HepG2 (cell line): ENCODE measurements around the gene CRB1. TPM values are rescaled to one million over a fixed set of nuclear protein-coding genes. Genes with fewer than 3 reads are reported as not detected.

Source experiments
- ATAC-seq: fragments of 200-7000 bp; cut with Tn5 transposase; 3 replicates; pipeline ENCODE4 v1.9.1; 2020; ENCODE audit warnings: mild to moderate bottlenecking, moderate library complexity
- BruUV-seq: library from RNA; stranded (reverse); fragments of 400-500 nt; replicated peaks from 2 replicates; lab custom pipeline; 2021; lab: Mats Ljungman, UMichigan
- CTCF ChIA-PET: fragments of 300-600 bp; formaldehyde crosslinking; extraction: SDS; loops from one replicate; lab custom pipeline; 2021; ENCODE audit warnings: low total read pairs, inconsistent platforms, low intra/inter-chr PET ratio; lab: Yijun Ruan, JAX
- POLR2A ChIA-PET: fragments of 350-600 bp; sonication (Branson Sonifier 250); formaldehyde crosslinking; loops from one replicate; lab custom pipeline; 2020; ENCODE audit warnings: antibody characterized with exemption, inconsistent platforms; lab: Yijun Ruan, JAX
- DNase-seq: peaks from one replicate; pipeline ENCODE4 v3.0.0-alpha.2; 2015; ENCODE audit warnings: low spot score
- FAIRE-seq: peaks from 3 replicates; lab custom pipeline; 2011; peaks lifted over from hg19 to GRCh38; lab: Jason Lieb, UNC
- H2AFZ ChIP-seq: one replicate; pipeline ENCODE4 v1.6.1; 2011; ENCODE audit warnings: low read length, inconsistent platforms
- H3K27ac ChIP-seq: fragments of 300-600 bp; 3 replicates; pipeline ENCODE4 v1.8.0; 2011; ENCODE audit warnings: mixed run types, mild to moderate bottlenecking, mixed read lengths, low read length, inconsistent platforms; ENCODE audit not compliant: insufficient read depth; ENCODE audit errors: extremely low read length
- H3K27me3 ChIP-seq, 2 experiments: fragments of 200-600 bp in 1 of 2; 2 replicates in 1 of 2; 3 replicates in 1 of 2; pipeline versions ENCODE4 v1.6.0 to v1.8.0; 2011; ENCODE audit warnings: low read length in 2 of 2, mild to moderate bottlenecking in 2 of 2, moderate library complexity in 2 of 2, inconsistent platforms in 1 of 2; ENCODE audit not compliant: insufficient read depth in 2 of 2, control insufficient read depth in 1 of 2
- H3K36me3 ChIP-seq, 2 experiments: fragments of 200-600 bp in 1 of 2; replicated peaks in 1 of 2; 2 replicates in 1 of 2; 3 replicates in 1 of 2; pipeline versions ENCODE4 v1.5.1 to v1.8.0; 2011; ENCODE audit warnings: low read length in 2 of 2, inconsistent platforms in 1 of 2; ENCODE audit not compliant: insufficient read depth in 2 of 2, control insufficient read depth in 1 of 2
- H3K4me1 ChIP-seq: 2 replicates; pipeline ENCODE4 v1.5.1; 2012; ENCODE audit warnings: low read length, inconsistent platforms; ENCODE audit not compliant: insufficient read depth
- H3K4me2 ChIP-seq: 2 replicates; pipeline ENCODE4 v1.6.0; 2011; ENCODE audit warnings: low read depth, low read length, inconsistent platforms
- H3K4me3 ChIP-seq, 3 experiments: fragments of 200-600 bp in 1 of 3; sonication (generic), shearing (Covaris generic) in 1 of 3; replicated peaks in 1 of 3; 2 replicates each; pipeline ENCODE4 v1.5.1; 2011 to 2016; ENCODE audit warnings: low read length in 3 of 3, inconsistent platforms in 2 of 3, low read depth in 2 of 3, mild to moderate bottlenecking in 2 of 3, control low read depth in 1 of 3, mixed read lengths in 1 of 3; ENCODE audit not compliant: insufficient read depth in 1 of 3
- H3K79me2 ChIP-seq: one replicate; pipeline ENCODE4 v1.6.1; 2011; ENCODE audit warnings: low read length, inconsistent platforms; ENCODE audit not compliant: insufficient read depth
- H3K9ac ChIP-seq: 2 replicates; pipeline ENCODE4 v1.6.0; 2011; ENCODE audit warnings: mild to moderate bottlenecking, low read depth, low read length, inconsistent platforms; ENCODE audit not compliant: insufficient read depth
- H3K9me3 ChIP-seq: 2 replicates; pipeline ENCODE4 v1.5.1; 2012; ENCODE audit warnings: mild to moderate bottlenecking, low read length
- H4K20me1 ChIP-seq: 2 replicates; pipeline ENCODE4 v1.6.0; 2011; ENCODE audit warnings: inconsistent platforms, mild to moderate bottlenecking, low read length, moderate library complexity; ENCODE audit not compliant: insufficient read depth
- ATF7 ChIP-seq, 2 experiments: fragments of 450-650 bp in 1 of 2; sonication (generic) in 1 of 2; formaldehyde crosslinking in 1 of 2; IDR thresholded peaks; 2 replicates each; pipeline versions ENCODE4 v1.4.0 to v1.6.1; 2016 to 2020; ENCODE audit warnings: antibody characterized with exemption in 1 of 2, mild to moderate bottlenecking in 1 of 2, missing genetic modification reagents in 1 of 2
- BHLHE40 ChIP-seq: IDR thresholded peaks from 2 replicates; pipeline ENCODE4 v1.6.1; 2011; ENCODE audit warnings: low read length, improper control_type of control experiment
- CCDC6 ChIP-seq: sonication (generic); formaldehyde crosslinking; IDR thresholded peaks from 2 replicates; pipeline ENCODE4 v1.8.1; 2022; ENCODE audit warnings: mild to moderate bottlenecking, missing genetic modification reagents, moderate library complexity
- CREM ChIP-seq, 2 experiments: sonication (generic) in 1 of 2; formaldehyde crosslinking in 1 of 2; IDR thresholded peaks; 2 replicates each; pipeline versions ENCODE4 v1.4.0 to v1.6.1; 2016 to 2020; ENCODE audit warnings: antibody characterized with exemption in 1 of 2, mild to moderate bottlenecking in 1 of 2, missing genetic modification reagents in 1 of 2
- GATA4 ChIP-seq: sonication (generic); IDR thresholded peaks from 2 replicates; pipeline ENCODE4 v1.6.1; 2016; ENCODE audit warnings: antibody characterized with exemption, low read depth, borderline replicate concordance
- IKZF1 ChIP-seq: fragments of 450-650 bp; IDR thresholded peaks from 2 replicates; pipeline ENCODE4 v1.7.1; 2016
- KAT7 ChIP-seq: IDR thresholded peaks from 2 replicates; pipeline ENCODE4 v1.6.1; 2018; ENCODE audit warnings: borderline replicate concordance, missing compliant biosample characterization
- KLF12 ChIP-seq: sonication (generic); formaldehyde crosslinking; IDR thresholded peaks from 2 replicates; pipeline ENCODE4 v1.4.0; 2020; ENCODE audit warnings: missing genetic modification reagents, borderline replicate concordance
- KLF16 ChIP-seq, 2 experiments: sonication (generic) in 1 of 2; formaldehyde crosslinking in 1 of 2; IDR thresholded peaks; 2 replicates each; pipeline versions ENCODE4 v1.6.1 to v1.8.0; 2016 to 2023; ENCODE audit warnings: missing genetic modification reagents in 2 of 2, missing compliant biosample characterization in 1 of 2
- MAFK ChIP-seq, 2 experiments: IDR thresholded peaks in 1 of 2; conservative IDR thresholded peaks in 1 of 2; 2 replicates each; pipeline ENCODE4 v1.6.1; 2011; ENCODE audit warnings: improper control_type of control experiment in 2 of 2, low read length in 2 of 2
- MEF2D ChIP-seq: sonication (generic); formaldehyde crosslinking; IDR thresholded peaks from 2 replicates; pipeline ENCODE4 v1.5.1; 2020; ENCODE audit warnings: mild to moderate bottlenecking, missing genetic modification reagents
- MTA3 ChIP-seq: sonication (generic); formaldehyde crosslinking; IDR thresholded peaks from 2 replicates; pipeline ENCODE4 v1.4.0; 2020; ENCODE audit warnings: missing genetic modification reagents
- NFKB2 ChIP-seq: sonication (generic); formaldehyde crosslinking; IDR thresholded peaks from 2 replicates; pipeline ENCODE4 v1.4.0; 2020; ENCODE audit warnings: missing genetic modification reagents, borderline replicate concordance
- POLR2AphosphoS5 ChIP-seq: IDR thresholded peaks from 2 replicates; pipeline ENCODE4 v1.6.1; 2012; ENCODE audit warnings: low read depth, low read length
- SMARCE1 ChIP-seq: fragments of 450-650 bp; IDR thresholded peaks from 2 replicates; pipeline ENCODE4 v1.6.1; 2017; ENCODE audit warnings: borderline replicate concordance
- STAG1 ChIP-seq: sonication (generic); formaldehyde crosslinking; IDR thresholded peaks from 2 replicates; pipeline ENCODE4 v1.4.0; 2020; ENCODE audit warnings: missing genetic modification reagents
- ZNF260 ChIP-seq: sonication (generic); formaldehyde crosslinking; IDR thresholded peaks from 2 replicates; pipeline ENCODE4 v1.4.0; 2020; ENCODE audit warnings: missing genetic modification reagents, low read depth, mild to moderate bottlenecking, borderline replicate concordance
- ZNF343 ChIP-seq: sonication (generic); formaldehyde crosslinking; IDR thresholded peaks from 2 replicates; pipeline ENCODE4 v1.4.0; 2020; ENCODE audit warnings: mild to moderate bottlenecking, missing genetic modification reagents
- ZNF724P ChIP-seq: sonication (generic); formaldehyde crosslinking; IDR thresholded peaks from 2 replicates; pipeline ENCODE4 v1.8.0; 2022; ENCODE audit warnings: missing genetic modification reagents, borderline replicate concordance
- ZNF746 ChIP-seq: sonication (generic); formaldehyde crosslinking; IDR thresholded peaks from 2 replicates; pipeline ENCODE4 v1.8.0; 2022; ENCODE audit warnings: mild to moderate bottlenecking, missing genetic modification reagents
- ZNF766 ChIP-seq: sonication (generic); formaldehyde crosslinking; IDR thresholded peaks from 2 replicates; pipeline ENCODE4 v1.5.0; 2020; ENCODE audit warnings: missing genetic modification reagents, borderline replicate concordance
- WGBS: methylation state at CpG from one replicate; pipeline ENCODE4 v1.1.6; 2017; ENCODE audit warnings: low lambda C conversion rate; 5-methylcytosine and 5-hydroxymethylcytosine counted together
- in situ Hi-C: cut with HindIII; loops from 2 replicates; pipeline ENCODE4 v1.10.0; 2017; ENCODE audit warnings: low pct_unique_long_range_greater_than_20kb; ENCODE audit not compliant: extremely low pct_ligation_motif_present
- intact Hi-C: fragments of 100-400 bp; cut with micrococcal nuclease; formaldehyde crosslinking; loops from one replicate; pipeline ENCODE4 v1.10.0; 2022; ENCODE audit not compliant: unreplicated experiment
- polyA plus RNA-seq, 8 experiments: library from polyadenylated mRNA; depleted of rRNA in 3 of 8; stranded (reverse) in 7 of 8; unstranded in 1 of 8; fragments of >200 nt; fragmentation: Illumina TruSeq in 4 of 8; extraction: Trizol in 4 of 8; gene quantifications; 2 replicates each; pipeline versions ENCODE4 v1.2.1 to v1.2.3, GENCODE V29; 2011 to 2016; ENCODE audit warnings: low read depth in 4 of 8, missing spikeins in 1 of 8, mixed read lengths in 1 of 8; ENCODE audit not compliant: insufficient read depth in 1 of 8
- total RNA-seq, 5 experiments: library from RNA; depleted of rRNA; stranded (reverse); fragments of >200 nt; fragmentation: Illumina TruSeq; extraction: Trizol; gene quantifications; 2 replicates each; pipeline ENCODE4 v1.2.3, GENCODE V29; 2016; ENCODE audit warnings: low read depth in 1 of 5
- TF ChIP-seq, protein P1 (sequence below): IDR thresholded peaks from 2 replicates; pipeline ENCODE4 v1.6.1; 2012; ENCODE audit warnings: low read depth, low read length, improper control_type of control experiment
- TF ChIP-seq, protein P2 (sequence below): sonication (generic); formaldehyde crosslinking; IDR thresholded peaks from 2 replicates; pipeline ENCODE4 v1.5.0; 2020; ENCODE audit warnings: mild to moderate bottlenecking, missing genetic modification reagents

The CRB1 gene
- total and polyA plus RNA-seq, 2 of the 13 experiments (the other 11 are each of a cell fraction or from before 2014, with no cell fraction given): 0.01 TPM; not detected in 1

DNA sequence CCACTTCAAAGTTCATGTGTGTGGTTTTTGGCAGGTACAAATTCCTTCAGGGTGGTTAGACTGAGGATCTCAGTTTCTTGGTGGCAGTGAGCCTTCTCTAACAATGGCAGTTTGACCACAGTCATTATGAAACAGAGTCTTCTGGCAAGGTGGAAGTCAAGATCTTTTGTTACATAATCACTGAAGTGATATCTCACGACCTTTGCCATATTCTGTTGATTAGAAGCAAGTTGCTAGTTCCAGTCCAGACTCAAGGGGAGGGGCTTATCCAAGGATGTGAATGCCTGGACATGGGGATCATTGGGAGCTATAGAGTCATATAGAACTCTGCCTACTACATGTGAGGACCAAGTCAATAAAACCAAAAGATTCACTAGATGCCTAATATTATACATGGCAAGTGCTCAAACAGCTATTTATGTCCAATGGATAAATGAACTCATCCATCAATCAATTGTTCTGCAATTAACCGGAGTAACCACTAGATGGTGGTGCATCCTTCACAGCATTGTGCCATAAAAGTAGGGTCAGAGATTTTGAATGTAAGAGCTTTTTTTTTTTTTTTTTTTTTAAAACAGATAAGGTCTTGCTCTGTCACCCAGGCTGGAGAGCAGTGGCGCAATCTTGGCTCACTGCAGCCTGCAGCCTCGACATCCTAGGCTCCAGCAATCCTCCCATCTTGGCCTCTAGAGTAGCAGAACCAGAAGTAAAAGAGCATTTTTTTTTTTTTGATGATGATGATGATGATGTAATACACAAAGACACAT, 131.9 kb downstream of the CRB1 start:
- no peaks in the 10 kb centered on the region for H4K20me1 ChIP-seq
- FAIRE-seq (peak; percentile 67), ATAC-seq (peak; percentile 81), DNase-seq (peak; percentile 59)
- WGBS: 3% methylated on average over 4 of the region's 4 CpGs
- H3K9me3 ChIP-seq: no peaks in the 10 kb centered on the region
- in situ Hi-C loops (no loop called here), intact Hi-C loops (loop anchor here (2.0 to 10.0 kb wide), 2 partner anchors 525 to 1065 kb away; no protein-coding TSS in a partner anchor)
- ChIA-PET CTCF (no interaction called here), POLR2A (no interaction called here)
- no peaks in the 10 kb centered on the region for H3K36me3 ChIP-seq
- no peaks in the 10 kb centered on the region for H3K79me2 ChIP-seq
- no peak overlapping the region for H2AFZ ChIP-seq
- H3K27me3 ChIP-seq: no peaks in the 10 kb centered on the region
- H3K4me2 ChIP-seq: no peak overlapping the region
- no peak overlapping the region for H3K27ac ChIP-seq
- no peak overlapping the region for H3K9ac ChIP-seq
- no peaks in the 10 kb centered on the region for H3K4me1 ChIP-seq
- no TSS peak for BruUV-seq
- H3K4me3 ChIP-seq: no peak overlapping the region
- peak; percentile 48 for TF ChIP-seq STAG1 (CRISPR knock-in tag)
- TF ChIP-seq ATF7 (IDR thresholded peaks at IDR 0.05): peak; percentile 29; the same call in 1 of the 2 replicates
- TF ChIP-seq ATF7 (CRISPR knock-in tag; IDR thresholded peaks at IDR 0.05): no peak
- no peak for TF ChIP-seq SMARCE1
- TF ChIP-seq NFKB2 (CRISPR knock-in tag): no peak
- TF ChIP-seq ZNF260 (CRISPR knock-in tag): no peak
- no peak for TF ChIP-seq ZNF766 (CRISPR knock-in tag)
- no peak for TF ChIP-seq KLF16 (CRISPR knock-in tag; IDR thresholded peaks at IDR 0.05)
- TF ChIP-seq, protein P1, sequence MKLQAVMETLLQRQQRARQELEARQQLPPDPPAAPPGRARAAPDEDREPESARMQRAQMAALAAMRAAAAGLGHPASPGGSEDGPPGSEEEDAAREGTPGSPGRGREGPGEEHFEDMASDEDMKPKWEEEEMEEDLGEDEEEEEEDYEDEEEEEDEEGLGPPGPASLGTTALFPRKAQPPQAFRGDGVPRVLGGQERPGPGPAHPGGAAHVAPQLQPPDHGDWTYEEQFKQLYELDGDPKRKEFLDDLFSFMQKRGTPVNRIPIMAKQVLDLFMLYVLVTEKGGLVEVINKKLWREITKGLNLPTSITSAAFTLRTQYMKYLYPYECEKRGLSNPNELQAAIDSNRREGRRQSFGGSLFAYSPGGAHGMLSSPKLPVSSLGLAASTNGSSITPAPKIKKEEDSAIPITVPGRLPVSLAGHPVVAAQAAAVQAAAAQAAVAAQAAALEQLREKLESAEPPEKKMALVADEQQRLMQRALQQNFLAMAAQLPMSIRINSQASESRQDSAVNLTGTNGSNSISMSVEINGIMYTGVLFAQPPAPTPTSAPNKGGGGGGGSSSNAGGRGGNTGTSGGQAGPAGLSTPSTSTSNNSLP: peak; percentile 78
- no peak for TF ChIP-seq MTA3 (CRISPR knock-in tag)
- TF ChIP-seq CREM (IDR thresholded peaks at IDR 0.05): no peak
- TF ChIP-seq CREM (CRISPR knock-in tag; IDR thresholded peaks at IDR 0.05): no peak
- no peak for TF ChIP-seq MEF2D
- TF ChIP-seq IKZF1: no peak
- TF ChIP-seq POLR2AphosphoS5: no peak
- TF ChIP-seq KAT7: no peak
- no peak for TF ChIP-seq GATA4
- TF ChIP-seq MAFK (conservative IDR thresholded peaks at IDR 0.05 in 1 of 2, IDR thresholded peaks at IDR 0.05 in 1 of 2; ENCODE audit: low read length in 2 of 2): no peak
- TF ChIP-seq CCDC6 (CRISPR knock-in tag): no peak
- no peak for TF ChIP-seq ZNF343
- TF ChIP-seq ZNF746: no peak
- TF ChIP-seq BHLHE40: no peak
- TF ChIP-seq KLF12 (CRISPR knock-in tag): no peak
- no peak for TF ChIP-seq ZNF724P
- TF ChIP-seq, protein P2, sequence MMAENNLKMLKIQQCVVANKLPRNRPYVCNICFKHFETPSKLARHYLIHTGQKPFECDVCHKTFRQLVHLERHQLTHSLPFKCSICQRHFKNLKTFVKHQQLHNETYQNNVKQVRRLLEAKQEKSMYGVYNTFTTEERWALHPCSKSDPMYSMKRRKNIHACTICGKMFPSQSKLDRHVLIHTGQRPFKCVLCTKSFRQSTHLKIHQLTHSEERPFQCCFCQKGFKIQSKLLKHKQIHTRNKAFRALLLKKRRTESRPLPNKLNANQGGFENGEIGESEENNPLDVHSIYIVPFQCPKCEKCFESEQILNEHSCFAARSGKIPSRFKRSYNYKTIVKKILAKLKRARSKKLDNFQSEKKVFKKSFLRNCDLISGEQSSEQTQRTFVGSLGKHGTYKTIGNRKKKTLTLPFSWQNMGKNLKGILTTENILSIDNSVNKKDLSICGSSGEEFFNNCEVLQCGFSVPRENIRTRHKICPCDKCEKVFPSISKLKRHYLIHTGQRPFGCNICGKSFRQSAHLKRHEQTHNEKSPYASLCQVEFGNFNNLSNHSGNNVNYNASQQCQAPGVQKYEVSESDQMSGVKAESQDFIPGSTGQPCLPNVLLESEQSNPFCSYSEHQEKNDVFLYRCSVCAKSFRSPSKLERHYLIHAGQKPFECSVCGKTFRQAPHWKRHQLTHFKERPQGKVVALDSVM (CRISPR knock-in tag): peak; percentile 92
